ENCODE data around the gene PBX3.

DNA sequence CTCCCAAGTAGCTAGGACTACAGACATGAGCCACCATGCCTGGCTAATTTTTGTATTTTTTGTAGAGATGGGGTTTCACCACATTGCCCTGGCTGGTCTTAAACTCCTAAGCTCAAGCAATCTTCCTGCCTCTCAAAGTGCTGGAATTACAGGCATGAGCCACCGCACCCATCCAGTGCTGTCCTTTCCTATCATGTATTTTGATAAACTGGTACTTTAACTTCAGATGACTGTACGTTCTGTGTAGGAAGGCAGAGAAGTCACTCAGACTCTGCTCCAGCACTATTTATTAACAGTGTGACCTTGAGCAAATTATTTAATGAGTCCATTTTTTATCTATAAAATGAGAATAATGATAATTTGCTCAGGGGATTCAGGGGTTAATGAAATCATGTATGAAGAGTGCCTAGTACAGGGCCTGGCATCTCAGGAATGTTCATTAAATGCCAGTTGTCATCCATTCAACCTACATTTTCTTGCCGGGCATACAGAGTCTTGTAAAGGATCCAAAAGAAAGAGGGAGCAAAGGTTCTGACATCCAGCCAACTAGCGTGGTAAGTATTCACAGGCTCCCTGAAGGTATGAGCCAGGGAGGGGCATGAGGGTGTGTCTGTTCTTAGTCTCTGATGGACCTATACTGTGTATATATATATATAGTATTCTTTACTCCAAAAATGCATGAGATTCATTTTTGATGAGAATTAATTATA lies 201.9 kb downstream of the PBX3 start:
- TF ChIP-seq POLR2AphosphoS5 (IDR thresholded peaks at IDR 0.05; ENCODE audit: low read depth, low read length) = no peak
- TF ChIP-seq, protein P1, sequence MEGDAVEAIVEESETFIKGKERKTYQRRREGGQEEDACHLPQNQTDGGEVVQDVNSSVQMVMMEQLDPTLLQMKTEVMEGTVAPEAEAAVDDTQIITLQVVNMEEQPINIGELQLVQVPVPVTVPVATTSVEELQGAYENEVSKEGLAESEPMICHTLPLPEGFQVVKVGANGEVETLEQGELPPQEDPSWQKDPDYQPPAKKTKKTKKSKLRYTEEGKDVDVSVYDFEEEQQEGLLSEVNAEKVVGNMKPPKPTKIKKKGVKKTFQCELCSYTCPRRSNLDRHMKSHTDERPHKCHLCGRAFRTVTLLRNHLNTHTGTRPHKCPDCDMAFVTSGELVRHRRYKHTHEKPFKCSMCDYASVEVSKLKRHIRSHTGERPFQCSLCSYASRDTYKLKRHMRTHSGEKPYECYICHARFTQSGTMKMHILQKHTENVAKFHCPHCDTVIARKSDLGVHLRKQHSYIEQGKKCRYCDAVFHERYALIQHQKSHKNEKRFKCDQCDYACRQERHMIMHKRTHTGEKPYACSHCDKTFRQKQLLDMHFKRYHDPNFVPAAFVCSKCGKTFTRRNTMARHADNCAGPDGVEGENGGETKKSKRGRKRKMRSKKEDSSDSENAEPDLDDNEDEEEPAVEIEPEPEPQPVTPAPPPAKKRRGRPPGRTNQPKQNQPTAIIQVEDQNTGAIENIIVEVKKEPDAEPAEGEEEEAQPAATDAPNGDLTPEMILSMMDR (IDR thresholded peaks at IDR 0.05) = no peak
